HepG2 (cell line): ENCODE results near the gene MED12L. TPM values are rescaled to one million over a fixed set of nuclear protein-coding genes. Genes with fewer than 3 reads are reported as not detected.
A peak's percentile ranks its signal among the peaks of the same experiment; 100 is the strongest.

Experiments
- ATAC-seq: fragments of 200-7000 bp; cut with Tn5 transposase; 3 replicates; pipeline ENCODE4 v1.9.1; 2020; ENCODE audit warnings: mild to moderate bottlenecking, moderate library complexity
- BruUV-seq: library from RNA; stranded (reverse); fragments of 400-500 nt; replicated peaks from 2 replicates; lab custom pipeline; 2021; lab: Mats Ljungman, UMichigan
- CTCF ChIA-PET: fragments of 300-600 bp; formaldehyde crosslinking; extraction: SDS; loops from one replicate; lab custom pipeline; 2021; ENCODE audit warnings: low total read pairs, inconsistent platforms, low intra/inter-chr PET ratio; lab: Yijun Ruan, JAX
- POLR2A ChIA-PET: fragments of 350-600 bp; sonication (Branson Sonifier 250); formaldehyde crosslinking; loops from one replicate; lab custom pipeline; 2020; ENCODE audit warnings: antibody characterized with exemption, inconsistent platforms; lab: Yijun Ruan, JAX
- DNase-seq: peaks from one replicate; pipeline ENCODE4 v3.0.0-alpha.2; 2015; ENCODE audit warnings: low spot score
- FAIRE-seq: peaks from 3 replicates; lab custom pipeline; 2011; peaks lifted over from hg19 to GRCh38; lab: Jason Lieb, UNC
- H2AFZ ChIP-seq: one replicate; pipeline ENCODE4 v1.6.1; 2011; ENCODE audit warnings: low read length, inconsistent platforms
- H3K27ac ChIP-seq: fragments of 300-600 bp; 3 replicates; pipeline ENCODE4 v1.8.0; 2011; ENCODE audit warnings: mixed run types, mild to moderate bottlenecking, mixed read lengths, low read length, inconsistent platforms; ENCODE audit not compliant: insufficient read depth; ENCODE audit errors: extremely low read length
- H3K27me3 ChIP-seq, 2 experiments: fragments of 200-600 bp in 1 of 2; 2 replicates in 1 of 2; 3 replicates in 1 of 2; pipeline versions ENCODE4 v1.6.0 to v1.8.0; 2011; ENCODE audit warnings: low read length in 2 of 2, mild to moderate bottlenecking in 2 of 2, moderate library complexity in 2 of 2, inconsistent platforms in 1 of 2; ENCODE audit not compliant: insufficient read depth in 2 of 2, control insufficient read depth in 1 of 2
- H3K36me3 ChIP-seq, 2 experiments: fragments of 200-600 bp in 1 of 2; replicated peaks in 1 of 2; 2 replicates in 1 of 2; 3 replicates in 1 of 2; pipeline versions ENCODE4 v1.5.1 to v1.8.0; 2011; ENCODE audit warnings: low read length in 2 of 2, inconsistent platforms in 1 of 2; ENCODE audit not compliant: insufficient read depth in 2 of 2, control insufficient read depth in 1 of 2
- H3K4me1 ChIP-seq: 2 replicates; pipeline ENCODE4 v1.5.1; 2012; ENCODE audit warnings: low read length, inconsistent platforms; ENCODE audit not compliant: insufficient read depth
- H3K4me2 ChIP-seq: 2 replicates; pipeline ENCODE4 v1.6.0; 2011; ENCODE audit warnings: low read depth, low read length, inconsistent platforms
- H3K4me3 ChIP-seq, 3 experiments: fragments of 200-600 bp in 1 of 3; sonication (generic), shearing (Covaris generic) in 1 of 3; replicated peaks in 1 of 3; 2 replicates each; pipeline ENCODE4 v1.5.1; 2011 to 2016; ENCODE audit warnings: low read length in 3 of 3, inconsistent platforms in 2 of 3, low read depth in 2 of 3, mild to moderate bottlenecking in 2 of 3, control low read depth in 1 of 3, mixed read lengths in 1 of 3; ENCODE audit not compliant: insufficient read depth in 1 of 3
- H3K79me2 ChIP-seq: one replicate; pipeline ENCODE4 v1.6.1; 2011; ENCODE audit warnings: low read length, inconsistent platforms; ENCODE audit not compliant: insufficient read depth
- H3K9ac ChIP-seq: 2 replicates; pipeline ENCODE4 v1.6.0; 2011; ENCODE audit warnings: mild to moderate bottlenecking, low read depth, low read length, inconsistent platforms; ENCODE audit not compliant: insufficient read depth
- H3K9me3 ChIP-seq: 2 replicates; pipeline ENCODE4 v1.5.1; 2012; ENCODE audit warnings: mild to moderate bottlenecking, low read length
- H4K20me1 ChIP-seq: 2 replicates; pipeline ENCODE4 v1.6.0; 2011; ENCODE audit warnings: inconsistent platforms, mild to moderate bottlenecking, low read length, moderate library complexity; ENCODE audit not compliant: insufficient read depth
- CENPT ChIP-seq: sonication (generic); formaldehyde crosslinking; IDR thresholded peaks from 2 replicates; pipeline ENCODE4 v1.8.0; 2022; ENCODE audit warnings: low read depth, mild to moderate bottlenecking, moderate library complexity, missing genetic modification reagents
- EP300 ChIP-seq, 3 experiments: sonication (generic) in 1 of 3; formaldehyde crosslinking in 1 of 3; IDR thresholded peaks; 2 replicates each; pipeline versions ENCODE4 v1.5.1 to v1.6.1; 2011 to 2020; ENCODE audit warnings: low read depth in 2 of 3, low read length in 2 of 3, borderline replicate concordance in 1 of 3, improper control_type of control experiment in 1 of 3, mild to moderate bottlenecking in 1 of 3, missing genetic modification reagents in 1 of 3, moderate library complexity in 1 of 3
- ETV6 ChIP-seq: sonication (generic); formaldehyde crosslinking; conservative IDR thresholded peaks from 2 replicates; pipeline ENCODE4 v1.4.0; 2020; ENCODE audit warnings: missing genetic modification reagents
- HES4 ChIP-seq: sonication (generic); formaldehyde crosslinking; IDR thresholded peaks from 2 replicates; pipeline ENCODE4 v1.9.0; 2021; ENCODE audit warnings: mild to moderate bottlenecking, missing genetic modification reagents, borderline replicate concordance
- MAFK ChIP-seq, 2 experiments: IDR thresholded peaks in 1 of 2; conservative IDR thresholded peaks in 1 of 2; 2 replicates each; pipeline ENCODE4 v1.6.1; 2011; ENCODE audit warnings: improper control_type of control experiment in 2 of 2, low read length in 2 of 2
- MED8 ChIP-seq: sonication (generic); formaldehyde crosslinking; IDR thresholded peaks from 2 replicates; pipeline ENCODE4 v1.8.1; 2023; ENCODE audit warnings: mild to moderate bottlenecking, missing genetic modification reagents; ENCODE audit not compliant: insufficient replicate concordance
- MYC ChIP-seq: sonication (generic); formaldehyde crosslinking; IDR thresholded peaks from 2 replicates; pipeline ENCODE4 v1.9.0; 2021; ENCODE audit warnings: missing genetic modification reagents, borderline replicate concordance
- ZNF530 ChIP-seq: sonication (generic); formaldehyde crosslinking; IDR thresholded peaks from 2 replicates; pipeline ENCODE4 v1.5.0; 2020; ENCODE audit warnings: low read depth, mild to moderate bottlenecking, missing genetic modification reagents
- ZNF724P ChIP-seq: sonication (generic); formaldehyde crosslinking; IDR thresholded peaks from 2 replicates; pipeline ENCODE4 v1.8.0; 2022; ENCODE audit warnings: missing genetic modification reagents, borderline replicate concordance
- ZNF749 ChIP-seq: sonication (generic); formaldehyde crosslinking; IDR thresholded peaks from 2 replicates; pipeline ENCODE4 v1.8.0; 2022; ENCODE audit warnings: mild to moderate bottlenecking, missing genetic modification reagents, moderate library complexity, borderline replicate concordance
- ZNF766 ChIP-seq: sonication (generic); formaldehyde crosslinking; IDR thresholded peaks from 2 replicates; pipeline ENCODE4 v1.5.0; 2020; ENCODE audit warnings: missing genetic modification reagents, borderline replicate concordance
- WGBS: methylation state at CpG from one replicate; pipeline ENCODE4 v1.1.6; 2017; ENCODE audit warnings: low lambda C conversion rate; 5-methylcytosine and 5-hydroxymethylcytosine counted together
- in situ Hi-C: cut with HindIII; loops from 2 replicates; pipeline ENCODE4 v1.10.0; 2017; ENCODE audit warnings: low pct_unique_long_range_greater_than_20kb; ENCODE audit not compliant: extremely low pct_ligation_motif_present
- intact Hi-C: fragments of 100-400 bp; cut with micrococcal nuclease; formaldehyde crosslinking; loops from one replicate; pipeline ENCODE4 v1.10.0; 2022; ENCODE audit not compliant: unreplicated experiment
- polyA plus RNA-seq, 8 experiments: library from polyadenylated mRNA; depleted of rRNA in 3 of 8; stranded (reverse) in 7 of 8; unstranded in 1 of 8; fragments of >200 nt; fragmentation: Illumina TruSeq in 4 of 8; extraction: Trizol in 4 of 8; gene quantifications; 2 replicates each; pipeline versions ENCODE4 v1.2.1 to v1.2.3, GENCODE V29; 2011 to 2016; ENCODE audit warnings: low read depth in 4 of 8, missing spikeins in 1 of 8, mixed read lengths in 1 of 8; ENCODE audit not compliant: insufficient read depth in 1 of 8
- total RNA-seq, 5 experiments: library from RNA; depleted of rRNA; stranded (reverse); fragments of >200 nt; fragmentation: Illumina TruSeq; extraction: Trizol; gene quantifications; 2 replicates each; pipeline ENCODE4 v1.2.3, GENCODE V29; 2016; ENCODE audit warnings: low read depth in 1 of 5
- TF ChIP-seq, protein P1 (sequence below): sonication (generic); formaldehyde crosslinking; IDR thresholded peaks from 2 replicates; pipeline ENCODE4 v1.5.0; 2020; ENCODE audit warnings: missing genetic modification reagents
- TF ChIP-seq, protein P2 (sequence below): sonication (generic); formaldehyde crosslinking; IDR thresholded peaks from 2 replicates; pipeline ENCODE4 v1.9.0; 2022; ENCODE audit warnings: low read depth, missing genetic modification reagents
- TF ChIP-seq, protein P3 (sequence below): IDR thresholded peaks from 2 replicates; pipeline ENCODE4 v1.6.1; 2016; ENCODE audit warnings: missing biosample characterization, missing genetic modification reagents, low read depth
- TF ChIP-seq, protein P4 (sequence below): sonication (generic); formaldehyde crosslinking; IDR thresholded peaks from 2 replicates; pipeline ENCODE4 v1.5.1; 2020; ENCODE audit warnings: missing genetic modification reagents, mild to moderate bottlenecking, borderline replicate concordance
- TF ChIP-seq, protein P5 (sequence below): sonication (generic); formaldehyde crosslinking; IDR thresholded peaks from 2 replicates; pipeline ENCODE4 v1.4.0; 2020; ENCODE audit warnings: missing genetic modification reagents, borderline replicate concordance

MED12L gene
- total and polyA plus RNA-seq, 2 of the 13 experiments (the other 11 are each of a cell fraction or from before 2014, with no cell fraction given) = 0.07 to 0.64 TPM

DNA sequence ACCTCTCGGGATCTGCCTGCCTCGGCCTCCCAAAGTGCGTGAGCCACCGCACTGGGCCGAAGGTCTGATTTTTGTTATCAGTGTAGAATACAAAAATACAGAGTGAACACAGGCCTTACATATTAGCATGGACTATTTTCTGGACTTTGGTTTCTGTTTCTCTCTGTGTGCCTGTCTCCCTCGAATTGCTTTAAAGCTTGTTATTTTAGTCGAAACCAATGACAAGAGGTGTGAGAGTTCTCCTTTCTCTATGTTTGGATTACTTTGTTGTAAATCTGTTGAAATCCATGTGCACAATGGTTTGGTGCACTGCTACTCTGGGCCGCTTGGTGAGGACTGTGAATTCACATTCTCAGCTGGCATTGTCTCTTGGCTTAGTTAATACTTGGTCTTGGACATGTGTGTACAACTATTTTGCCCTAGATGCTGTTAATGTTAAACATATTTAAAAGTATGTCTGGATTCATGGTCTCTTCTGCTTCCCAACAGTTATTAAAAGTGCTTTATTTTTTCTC, 23.9 kb downstream of the MED12L start:
- POLR2A ChIA-PET = interaction anchor here (0.6 kb wide), 1 partner anchor 10 kb away, joined by 3 read pairs; no protein-coding TSS in a partner anchor
- peaks cover 11% of the 10 kb centered on the region; the same call in 1 of the 2 replicates for H3K4me1 ChIP-seq
- H3K27me3 ChIP-seq = no peaks in the 10 kb centered on the region; a peak in 2 of 5 replicates
- peak overlapping the region; percentile 59 for H3K4me2 ChIP-seq
- in situ Hi-C loops = no loop called here
- BruUV-seq = no TSS peak
- no peaks in the 10 kb centered on the region for H4K20me1 ChIP-seq
- no peak overlapping the region for H3K9ac ChIP-seq
- H2AFZ ChIP-seq = no peak overlapping the region
- CTCF ChIA-PET = no interaction called here
- H3K9me3 ChIP-seq = no peaks in the 10 kb centered on the region
- DNase-seq (peak; percentile 6), FAIRE-seq (peak; percentile 72), ATAC-seq (peak; percentile 92)
- no peaks in the 10 kb centered on the region for H3K36me3 ChIP-seq
- no peaks in the 10 kb centered on the region for H3K79me2 ChIP-seq
- peak overlapping the region in 2 of 3 experiments; percentile 4 to 11; a peak in 2 of 6 replicates for H3K4me3 ChIP-seq
- WGBS = 4% methylated on average over 8 of the region's 8 CpGs
- no peak overlapping the region for H3K27ac ChIP-seq
- intact Hi-C loops = no loop called here
- TF ChIP-seq HES4 (CRISPR knock-in tag) (no peak), ZNF766 (CRISPR knock-in tag) (no peak), ZNF530 (CRISPR knock-in tag) (no peak), MED8 (CRISPR knock-in tag) (no peak), MYC (no peak), ETV6 (no peak), ZNF724P (no peak), CENPT (no peak), MAFK (conservative IDR thresholded peaks at IDR 0.05 in 1 of 2, IDR thresholded peaks at IDR 0.05 in 1 of 2; ENCODE audit: low read length in 2 of 2) (no peak), EP300 (IDR thresholded peaks at IDR 0.05; ENCODE audit: low read depth in 2 of 2, low read length in 2 of 2) (no peak), EP300 (CRISPR knock-in tag; IDR thresholded peaks at IDR 0.05; ENCODE audit: borderline replicate concordance) (no peak), ZNF749 (CRISPR knock-in tag) (no peak)
- TF ChIP-seq, protein P1, sequence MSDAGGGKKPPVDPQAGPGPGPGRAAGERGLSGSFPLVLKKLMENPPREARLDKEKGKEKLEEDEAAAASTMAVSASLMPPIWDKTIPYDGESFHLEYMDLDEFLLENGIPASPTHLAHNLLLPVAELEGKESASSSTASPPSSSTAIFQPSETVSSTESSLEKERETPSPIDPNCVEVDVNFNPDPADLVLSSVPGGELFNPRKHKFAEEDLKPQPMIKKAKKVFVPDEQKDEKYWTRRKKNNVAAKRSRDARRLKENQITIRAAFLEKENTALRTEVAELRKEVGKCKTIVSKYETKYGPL (CRISPR knock-in tag) = no peak
- TF ChIP-seq, protein P2, sequence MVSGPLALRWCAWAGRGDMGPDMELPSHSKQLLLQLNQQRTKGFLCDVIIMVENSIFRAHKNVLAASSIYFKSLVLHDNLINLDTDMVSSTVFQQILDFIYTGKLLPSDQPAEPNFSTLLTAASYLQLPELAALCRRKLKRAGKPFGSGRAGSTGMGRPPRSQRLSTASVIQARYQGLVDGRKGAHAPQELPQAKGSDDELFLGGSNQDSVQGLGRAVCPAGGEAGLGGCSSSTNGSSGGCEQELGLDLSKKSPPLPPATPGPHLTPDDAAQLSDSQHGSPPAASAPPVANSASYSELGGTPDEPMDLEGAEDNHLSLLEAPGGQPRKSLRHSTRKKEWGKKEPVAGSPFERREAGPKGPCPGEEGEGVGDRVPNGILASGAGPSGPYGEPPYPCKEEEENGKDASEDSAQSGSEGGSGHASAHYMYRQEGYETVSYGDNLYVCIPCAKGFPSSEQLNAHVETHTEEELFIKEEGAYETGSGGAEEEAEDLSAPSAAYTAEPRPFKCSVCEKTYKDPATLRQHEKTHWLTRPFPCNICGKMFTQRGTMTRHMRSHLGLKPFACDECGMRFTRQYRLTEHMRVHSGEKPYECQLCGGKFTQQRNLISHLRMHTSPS (CRISPR knock-in tag) = no peak
- TF ChIP-seq, protein P3, sequence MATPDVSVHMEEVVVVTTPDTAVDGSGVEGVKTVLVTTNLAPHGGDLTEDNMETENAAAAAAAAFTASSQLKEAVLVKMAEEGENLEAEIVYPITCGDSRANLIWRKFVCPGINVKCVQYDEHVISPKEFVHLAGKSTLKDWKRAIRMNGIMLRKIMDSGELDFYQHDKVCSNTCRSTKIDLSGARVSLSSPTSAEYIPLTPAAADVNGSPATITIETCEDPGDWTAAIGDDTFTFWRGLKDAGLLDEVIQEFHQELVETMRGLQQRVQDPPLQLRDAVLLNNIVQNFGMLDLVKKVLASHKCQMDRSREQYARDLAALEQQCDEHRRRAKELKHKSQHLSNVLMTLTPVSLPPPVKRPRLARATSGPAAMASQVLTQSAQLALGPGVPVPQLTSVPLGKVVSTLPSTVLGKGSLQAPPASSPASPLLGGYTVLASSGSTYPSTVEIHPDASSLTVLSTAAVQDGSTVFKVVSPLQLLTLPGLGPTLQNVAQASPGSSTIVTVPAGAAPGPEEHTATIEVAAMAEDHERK (CRISPR knock-in tag) = no peak
- TF ChIP-seq, protein P4, sequence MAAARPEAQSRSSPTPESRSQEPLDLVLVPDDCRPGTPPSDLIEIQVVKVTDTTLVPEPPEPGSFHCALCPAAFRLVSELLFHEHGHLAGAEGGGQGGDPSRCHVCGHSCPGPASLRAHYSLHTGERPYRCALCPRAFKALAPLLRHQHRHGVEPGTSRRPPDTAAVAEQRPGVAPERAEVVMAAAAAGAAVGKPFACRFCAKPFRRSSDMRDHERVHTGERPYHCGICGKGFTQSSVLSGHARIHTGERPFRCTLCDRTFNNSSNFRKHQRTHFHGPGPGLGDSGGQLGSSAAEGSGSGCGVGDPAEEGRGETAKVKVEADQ (CRISPR knock-in tag) = no peak
- TF ChIP-seq, protein P5, sequence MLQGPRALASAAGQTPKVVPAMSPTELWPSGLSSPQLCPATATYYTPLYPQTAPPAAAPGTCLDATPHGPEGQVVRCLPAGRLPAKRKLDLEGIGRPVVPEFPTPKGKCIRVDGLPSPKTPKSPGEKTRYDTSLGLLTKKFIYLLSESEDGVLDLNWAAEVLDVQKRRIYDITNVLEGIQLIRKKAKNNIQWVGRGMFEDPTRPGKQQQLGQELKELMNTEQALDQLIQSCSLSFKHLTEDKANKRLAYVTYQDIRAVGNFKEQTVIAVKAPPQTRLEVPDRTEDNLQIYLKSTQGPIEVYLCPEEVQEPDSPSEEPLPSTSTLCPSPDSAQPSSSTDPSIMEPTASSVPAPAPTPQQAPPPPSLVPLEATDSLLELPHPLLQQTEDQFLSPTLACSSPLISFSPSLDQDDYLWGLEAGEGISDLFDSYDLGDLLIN (CRISPR knock-in tag) = no peak
- TF ChIP-seq, all 625 proteins: peak for 0
